ENCODE data around the gene OR56B4.

Gene OR56B4

GRCh38 chr11:6156628-6157359 lies 49.3 kb downstream of the OR56B4 start:
- peak; percentile 33 for DNase-seq (ENCODE audit: low read depth)
- no peak overlapping the region for H3K4me3 ChIP-seq (ENCODE audit: low read depth, low read length)
- TF ChIP-seq CTCF (IDR thresholded peaks at IDR 0.05; ENCODE audit: low read depth, low read length) (no peak), POLR2A (IDR thresholded peaks at IDR 0.05; ENCODE audit: extremely low read depth, insufficient read length) (no peak), MYC (IDR thresholded peaks at IDR 0.05; ENCODE audit: low read depth, low read length) (no peak), MAX (IDR thresholded peaks at IDR 0.05; ENCODE audit: low read depth, low read length) (no peak)
